ENCODE results near the gene RUVBL1. TPM values are rescaled to one million over a fixed set of nuclear protein-coding genes. Genes with fewer than 3 reads are reported as not detected.

Gene RUVBL1
- total and polyA plus RNA-seq, 8 donors = 3.5 to 26.4 (median 13.4) TPM; not detected in 1

- no peaks in the 10 kb centered on the region for H3K36me3 ChIP-seq
- no peaks in the 10 kb centered on the region for H3K9me3 ChIP-seq
- no peak overlapping the region for H3K27ac ChIP-seq
- TF ChIP-seq POLR2A (IDR thresholded peaks at IDR 0.05) (no peak), CTCF (IDR thresholded peaks at IDR 0.05) (no peak), POLR2AphosphoS5 (IDR thresholded peaks at IDR 0.05) (no peak), EP300 (IDR thresholded peaks at IDR 0.05) (no peak)
- H3K27me3 ChIP-seq = no peaks in the 10 kb centered on the region
- H3K4me3 ChIP-seq = no peak overlapping the region
- intact Hi-C loops (cut with DNase I; ENCODE audit: low total_unique reads) = no loop called here
- DNase-seq = no peak
- no peaks in the 10 kb centered on the region for H3K4me1 ChIP-seq
Observed at GRCh38 chr3:128033102-128033501, 90.5 kb downstream of the RUVBL1 start.

Small RNAs within 50 kb of the gene (small RNA-seq; reads per million reads assigned to genes)
- gene RNU2-37P = 0 to 0.27 (median 0.12) reads per million in 4 donors
- gene RNU6-823P = 0 reads per million in 4 donors

Other genes with a start within 250 kb of the RUVBL1 start
- 10 to 100 TPM in 1 of 5 donors, 1 to 10 TPM in 4; 1.4 to 10.3 (median 1.9) TPM for gene KBTBD12, start 208.6 kb downstream of the RUVBL1 start, total RNA-seq
- gene KBTBD12, start 208.6 kb downstream of the RUVBL1 start, polyA plus RNA-seq = 1 to 10 TPM in 1 of 3 donors, under 1 TPM in 2; 0.46 to 1.1 (median 0.75) TPM
- 100 to 1,000 TPM in 3 of 5 donors, 10 to 100 TPM in 2; 36.8 to 200 (median 143) TPM for gene SEC61A1, start 71.4 kb downstream of the RUVBL1 start, total RNA-seq
- gene SEC61A1, start 71.4 kb downstream of the RUVBL1 start, polyA plus RNA-seq = 10 to 100 TPM; 42.3 to 87.1 (median 74.2) TPM
- gene EEFSEC, start 29.7 kb upstream of the RUVBL1 start, total RNA-seq = 10 to 100 TPM in 4 of 5 donors, 1 to 10 TPM in 1; 5.0 to 39.1 (median 19.2) TPM
- 10 to 100 TPM in 1 of 3 donors, 1 to 10 TPM in 2; 8.0 to 12.2 (median 9.2) TPM for gene EEFSEC, start 29.7 kb upstream of the RUVBL1 start, polyA plus RNA-seq

Measured in stomach (tissue), 9 donors.